Thoracic aorta (tissue), 2 donors: Measurements from ENCODE around the gene TOR1B. TPM values are rescaled to one million over a fixed set of nuclear protein-coding genes. Genes with fewer than 3 reads are reported as not detected.

Experiments
- ATAC-seq: fragments of 150-250 bp; one replicate; pipeline ENCODE4 v1.8.0; 2017; ENCODE audit warnings: low read depth; ENCODE audit not compliant: insufficient number of reproducible peaks, low FRiP score
- DNase-seq: peaks from one replicate; pipeline ENCODE4 v3.0.0-alpha.2; 2020; ENCODE audit warnings: low spot score
- H3K27ac ChIP-seq, 2 donors: fragments of 200-600 bp; sonication (generic); 1 replicate in 1 of 2; 2 replicates in 1 of 2; pipeline ENCODE4 v1.5.1; 2016; ENCODE audit warnings: mild to moderate bottlenecking in 2 of 2, moderate library complexity in 2 of 2
- H3K27me3 ChIP-seq: fragments of 200-600 bp; sonication (generic); replicated peaks from 2 replicates; pipeline ENCODE4 v1.6.0; 2016; ENCODE audit warnings: mild to moderate bottlenecking; ENCODE audit not compliant: insufficient read depth
- H3K36me3 ChIP-seq: fragments of 200-600 bp; sonication (generic); one replicate; pipeline ENCODE4 v1.5.1; 2016
- H3K4me1 ChIP-seq, 2 donors: fragments of 200-600 bp; sonication (generic); 1 replicate in 1 of 2; 2 replicates in 1 of 2; pipeline versions ENCODE4 v1.5.1 to v1.6.0; 2016; ENCODE audit warnings: low read depth in 2 of 2, mild to moderate bottlenecking in 1 of 2; ENCODE audit not compliant: control insufficient read depth in 1 of 2
- H3K4me3 ChIP-seq: fragments of 200-600 bp; sonication (generic); 2 replicates; pipeline ENCODE4 v1.5.1; 2016; ENCODE audit warnings: mild to moderate bottlenecking
- H3K9me3 ChIP-seq: fragments of 200-600 bp; sonication (generic); 2 replicates; pipeline ENCODE4 v1.5.1; 2016
- CTCF ChIP-seq: fragments of 200-600 bp; sonication (generic); IDR thresholded peaks from one replicate; pipeline ENCODE4 v1.5.1; 2019; ENCODE audit warnings: antibody characterized with exemption
- total RNA-seq, 2 donors: library from RNA; depleted of rRNA; stranded (reverse); fragments of >200 nt; gene quantifications; one replicate each; pipeline versions ENCODE4 v1.1.0 to v1.2.3, GENCODE V29; 2016

Gene TOR1B
- total RNA-seq, 2 donors from 2014 or later: 28.4 to 33.4 TPM

- ATAC-seq: no peak
- peaks cover 12 to 33% of the 10 kb centered on the region in 2 donors for H3K4me1 ChIP-seq
- peaks cover 36% of the 10 kb centered on the region for H3K36me3 ChIP-seq
- DNase-seq: no peak
- TF ChIP-seq CTCF: no peak
- no peaks in the 10 kb centered on the region for H3K9me3 ChIP-seq
- no peaks in the 10 kb centered on the region for H3K27me3 ChIP-seq
- no peak overlapping the region for H3K27ac ChIP-seq
- H3K4me3 ChIP-seq: no peak overlapping the region
Observed at GRCh38 chr9:129858167-129858962, 55.4 kb downstream of the TOR1B start.

Other genes with a start within 250 kb of the TOR1B start
- not detected for gene C9orf50, start 182.1 kb upstream of the TOR1B start, total RNA-seq
- 10 to 100 TPM; 16.9 to 27.2 TPM for gene NTMT1, start 177.0 kb upstream of the TOR1B start, total RNA-seq
- gene ASB6, start 161.0 kb upstream of the TOR1B start, total RNA-seq: 10 to 100 TPM; 23.0 to 31.0 TPM
- 10 to 100 TPM; 42.0 to 66.1 TPM for gene PRRX2, start 137.5 kb upstream of the TOR1B start, total RNA-seq
- gene PTGES, start 50.1 kb upstream of the TOR1B start, total RNA-seq: 1 to 10 TPM; 1.7 to 2.2 TPM
- 10 to 100 TPM; 36.1 to 39.3 TPM for gene TOR1A, start 21.0 kb downstream of the TOR1B start, total RNA-seq
- 100 to 1,000 TPM in 1 of 2 donors, 10 to 100 TPM in 1; 47.8 to 140 TPM for gene C9orf78, start 32.1 kb downstream of the TOR1B start, total RNA-seq
- 10 to 100 TPM; 47.8 to 51.2 TPM for gene USP20, start 32.3 kb downstream of the TOR1B start, total RNA-seq
- gene FNBP1, start 240.0 kb downstream of the TOR1B start, total RNA-seq: 10 to 100 TPM; 71.5 to 80.3 TPM